ENCODE measurements around the gene ZYG11A. TPM values are rescaled to one million over a fixed set of nuclear protein-coding genes. Genes with fewer than 3 reads are reported as not detected.

The ZYG11A gene
- total and polyA plus RNA-seq, 2 donors (not counting 3 experiments of a cell fraction or from before 2014, with no cell fraction given), result 0.40 to 2.1 TPM

- Histone ChIP-seq H3K9ac (replicated peaks; ENCODE audit: extremely low read depth, insufficient read depth, low read length) (no peak overlapping the region), H3K27ac (ENCODE audit: insufficient read depth, low read depth, low read length) (no peak overlapping the region), H3K9me3 (replicated peaks; ENCODE audit: control insufficient read depth, insufficient read depth, low read length) (no peaks in the 10 kb centered on the region), H3K4me1 (ENCODE audit: control insufficient read depth, extremely low read depth, insufficient read depth, low read length) (no peaks in the 10 kb centered on the region), H2AFZ (ENCODE audit: low read depth, low read length) (no peak overlapping the region), H3K4me2 (ENCODE audit: insufficient read depth, low read length) (no peak overlapping the region), H3K79me2 (ENCODE audit: control insufficient read depth, insufficient read depth, low read length) (no peaks in the 10 kb centered on the region), H3K9me1 (replicated peaks; ENCODE audit: control insufficient read depth, extremely low read depth, insufficient read depth, low read length) (no peaks in the 10 kb centered on the region), H3K4me3 (replicated peaks in 1 of 3; ENCODE audit: insufficient read depth in 1 of 3, low read depth in 1 of 3, low read length in 3 of 3) (no peak overlapping the region), H4K20me1 (replicated peaks; ENCODE audit: control insufficient read depth, extremely low read depth, insufficient read depth, low read length) (no peaks in the 10 kb centered on the region), H3K36me3 (ENCODE audit: control insufficient read depth in 2 of 2, extremely low read depth in 1 of 2, insufficient read depth in 2 of 2, low read length in 2 of 2) (no peaks in the 10 kb centered on the region), H3K27me3 (ENCODE audit: control insufficient read depth in 2 of 2, insufficient read depth in 2 of 2, low read length in 2 of 2) (no peaks in the 10 kb centered on the region)
- FAIRE-seq (peak; percentile 59), DNase-seq (ENCODE audit: low read depth, low spot score) (no peak)
- BruUV-seq (replicated peaks), result no TSS peak
- no peak for TF ChIP-seq MAX (IDR thresholded peaks at IDR 0.05; ENCODE audit: insufficient read depth, insufficient read length)
- peak; percentile 29 to 59 for TF ChIP-seq CTCF (IDR thresholded peaks at IDR 0.05; ENCODE audit: extremely low read depth in 1 of 2, insufficient read depth in 1 of 2, low read depth in 1 of 2, low read length in 2 of 2)
- dilution Hi-C loops (cut with MboI; ENCODE audit: extremely low pct_ligation_motif_present, low sequenced_read_pairs) (no loop called here), intact Hi-C loops (cut with micrococcal nuclease) (loop anchor here (1.0 kb wide), 1 partner anchor 280 kb away; no protein-coding TSS in a partner anchor)
- ChIA-PET CTCF (interaction anchor here (0.6 to 2.9 kb wide), 10 partner anchors 11 to 291 kb away, joined by 3 to 44 read pairs (median 6); partner anchors contain the start of genes ECHDC2, SCP2 and ZYG11A), POLR2A (no interaction called here)
Measured at GRCh38 chr1:52904927-52905698, 62.6 kb downstream of the ZYG11A start.

- no peaks in the 10 kb centered on the region for H3K27me3 ChIP-seq (ENCODE audit: control insufficient read depth in 2 of 2, insufficient read depth in 2 of 2, low read length in 2 of 2)
- H3K9ac ChIP-seq (replicated peaks; ENCODE audit: extremely low read depth, insufficient read depth, low read length), result no peak overlapping the region
- FAIRE-seq (no peak), DNase-seq (ENCODE audit: low read depth, low spot score) (no peak)
- no peak overlapping the region for H2AFZ ChIP-seq (ENCODE audit: low read depth, low read length)
- no peak overlapping the region for H3K4me3 ChIP-seq (replicated peaks in 1 of 3; ENCODE audit: insufficient read depth in 1 of 3, low read depth in 1 of 3, low read length in 3 of 3)
- H3K9me3 ChIP-seq (replicated peaks; ENCODE audit: control insufficient read depth, insufficient read depth, low read length), result no peaks in the 10 kb centered on the region
- no peak overlapping the region for H3K4me2 ChIP-seq (ENCODE audit: insufficient read depth, low read length)
- no peaks in the 10 kb centered on the region for H3K36me3 ChIP-seq (ENCODE audit: control insufficient read depth in 2 of 2, extremely low read depth in 1 of 2, insufficient read depth in 2 of 2, low read length in 2 of 2)
- CTCF ChIA-PET, result interaction anchor here (1.3 to 2.9 kb wide), 6 partner anchors 12 to 290 kb away, joined by 3 to 44 read pairs (median 8); partner anchors contain the start of genes ECHDC2 and SCP2
- TF ChIP-seq JUN (IDR thresholded peaks at IDR 0.05; ENCODE audit: borderline replicate concordance, insufficient read depth, insufficient read length, low read depth) (no peak), FOS (IDR thresholded peaks at IDR 0.05; ENCODE audit: borderline replicate concordance, insufficient read depth, low read length) (no peak), GATA2 (IDR thresholded peaks at IDR 0.05; ENCODE audit: insufficient read depth, insufficient read length, low read depth, low read length) (no peak)
- POLR2A ChIA-PET, result no interaction called here
- BruUV-seq (replicated peaks), result no TSS peak
- H3K79me2 ChIP-seq (ENCODE audit: control insufficient read depth, insufficient read depth, low read length), result no peaks in the 10 kb centered on the region
- dilution Hi-C loops (cut with MboI; ENCODE audit: extremely low pct_ligation_motif_present, low sequenced_read_pairs) (no loop called here), intact Hi-C loops (cut with micrococcal nuclease) (no loop called here)
- no peaks in the 10 kb centered on the region for H4K20me1 ChIP-seq (replicated peaks; ENCODE audit: control insufficient read depth, extremely low read depth, insufficient read depth, low read length)
- H3K27ac ChIP-seq (ENCODE audit: insufficient read depth, low read depth, low read length), result no peak overlapping the region
- no peaks in the 10 kb centered on the region for H3K9me1 ChIP-seq (replicated peaks; ENCODE audit: control insufficient read depth, extremely low read depth, insufficient read depth, low read length)
- H3K4me1 ChIP-seq (ENCODE audit: control insufficient read depth, extremely low read depth, insufficient read depth, low read length), result no peaks in the 10 kb centered on the region
Measured at GRCh38 chr1:52906135-52906603, 63.6 kb downstream of the ZYG11A start.

All from endothelial cell of umbilical vein (primary cell).